Thoracic aorta (tissue), 2 donors: Measurements from ENCODE around the gene CYP20A1. TPM values are rescaled to one million over a fixed set of nuclear protein-coding genes. Genes with fewer than 3 reads are reported as not detected.
A peak's percentile ranks its signal among the peaks of the same experiment; 100 is the strongest.
"Not testable (repeated sequence)": the region's sequence is repeated elsewhere in the genome, so short reads cannot be mapped to it uniquely, and the experiment has no call there.

Source experiments
- ATAC-seq: fragments of 150-250 bp; one replicate; pipeline ENCODE4 v1.8.0; 2017; ENCODE audit warnings: low read depth; ENCODE audit not compliant: insufficient number of reproducible peaks, low FRiP score
- DNase-seq: peaks from one replicate; pipeline ENCODE4 v3.0.0-alpha.2; 2020; ENCODE audit warnings: low spot score
- H3K27ac ChIP-seq, 2 donors: fragments of 200-600 bp; sonication (generic); 1 replicate in 1 of 2; 2 replicates in 1 of 2; pipeline ENCODE4 v1.5.1; 2016; ENCODE audit warnings: mild to moderate bottlenecking in 2 of 2, moderate library complexity in 2 of 2
- H3K27me3 ChIP-seq: fragments of 200-600 bp; sonication (generic); replicated peaks from 2 replicates; pipeline ENCODE4 v1.6.0; 2016; ENCODE audit warnings: mild to moderate bottlenecking; ENCODE audit not compliant: insufficient read depth
- H3K36me3 ChIP-seq: fragments of 200-600 bp; sonication (generic); one replicate; pipeline ENCODE4 v1.5.1; 2016
- H3K4me1 ChIP-seq, 2 donors: fragments of 200-600 bp; sonication (generic); 1 replicate in 1 of 2; 2 replicates in 1 of 2; pipeline versions ENCODE4 v1.5.1 to v1.6.0; 2016; ENCODE audit warnings: low read depth in 2 of 2, mild to moderate bottlenecking in 1 of 2; ENCODE audit not compliant: control insufficient read depth in 1 of 2
- H3K4me3 ChIP-seq: fragments of 200-600 bp; sonication (generic); 2 replicates; pipeline ENCODE4 v1.5.1; 2016; ENCODE audit warnings: mild to moderate bottlenecking
- H3K9me3 ChIP-seq: fragments of 200-600 bp; sonication (generic); 2 replicates; pipeline ENCODE4 v1.5.1; 2016
- CTCF ChIP-seq: fragments of 200-600 bp; sonication (generic); IDR thresholded peaks from one replicate; pipeline ENCODE4 v1.5.1; 2019; ENCODE audit warnings: antibody characterized with exemption
- total RNA-seq, 2 donors: library from RNA; depleted of rRNA; stranded (reverse); fragments of >200 nt; gene quantifications; one replicate each; pipeline versions ENCODE4 v1.1.0 to v1.2.3, GENCODE V29; 2016

Gene CYP20A1
- total RNA-seq, 2 donors from 2014 or later = 22.9 to 36.5 TPM

- H3K9me3 ChIP-seq = no peaks in the 10 kb centered on the region
- H3K36me3 ChIP-seq = peaks cover 24% of the 10 kb centered on the region
- no peak overlapping the region for H3K27ac ChIP-seq
- H3K4me1 ChIP-seq = no peaks in the 10 kb centered on the region
- ATAC-seq (no peak), DNase-seq (no peak)
- no peak for TF ChIP-seq CTCF
- no peaks in the 10 kb centered on the region for H3K27me3 ChIP-seq
- no peak overlapping the region for H3K4me3 ChIP-seq
Observed at GRCh38 chr2:203252818-203253217, 14.0 kb downstream of the CYP20A1 start.

- H3K9me3 ChIP-seq, H3K4me3 ChIP-seq, DNase-seq, H3K27ac ChIP-seq, H3K27me3 ChIP-seq, ATAC-seq, H3K4me1 ChIP-seq: not testable (repeated sequence)
- peaks cover 24% of the 10 kb centered on the region for H3K36me3 ChIP-seq
Observed at GRCh38 chr2:203253422-203254095, 14.7 kb downstream of the CYP20A1 start.

- TF ChIP-seq CTCF = no peak
- Histone ChIP-seq H3K9me3 (no peaks in the 10 kb centered on the region), H3K27me3 (no peaks in the 10 kb centered on the region), H3K27ac (no peak overlapping the region), H3K4me1 (no peaks in the 10 kb centered on the region), H3K4me3 (no peak overlapping the region), H3K36me3 (peaks cover 15% of the 10 kb centered on the region)
- DNase-seq (no peak), ATAC-seq (no peak)
Observed at GRCh38 chr2:203261326-203262159, 22.7 kb downstream of the CYP20A1 start.

- Histone ChIP-seq H3K4me1 (peaks cover 4 to 13% of the 10 kb centered on the region in 2 donors), H3K4me3 (no peak overlapping the region), H3K27me3 (no peaks in the 10 kb centered on the region), H3K9me3 (no peaks in the 10 kb centered on the region), H3K36me3 (peaks cover 54% of the 10 kb centered on the region), H3K27ac (no peak overlapping the region)
- DNase-seq (no peak), ATAC-seq (no peak)
- TF ChIP-seq CTCF = no peak
Observed at GRCh38 chr2:203279288-203279687, 40.5 kb downstream of the CYP20A1 start.

GRCh38 chr2:203280428-203281064 lies 41.7 kb downstream of the CYP20A1 start:
- no peak for DNase-seq
- H3K27ac ChIP-seq = peak overlapping the region; percentile 8 to 13
- H3K4me1 ChIP-seq = peaks cover 4 to 13% of the 10 kb centered on the region in 2 donors
- peaks cover 55% of the 10 kb centered on the region for H3K36me3 ChIP-seq
- H3K27me3 ChIP-seq = no peaks in the 10 kb centered on the region
- no peak for ATAC-seq
- no peak for TF ChIP-seq CTCF
- H3K4me3 ChIP-seq = no peak overlapping the region
- no peaks in the 10 kb centered on the region for H3K9me3 ChIP-seq
